Activated CD4-positive, alpha-beta T cell treated with anti-CD3 and anti-CD28 coated beads, Interleukin-2, amount 50 U/mL, for 16 hours (primary cell): Measurements from ENCODE around the gene PPP4C.

Source experiments
- DNase-seq: peaks from one replicate; pipeline ENCODE4 v3.0.0-alpha.2; 2020

The PPP4C gene

GRCh38 chr16:30060346-30060745, 15.4 kb upstream of the PPP4C start:
- no peak for DNase-seq

GRCh38 chr16:30060836-30061554, 14.8 kb upstream of the PPP4C start:
- no peak for DNase-seq

GRCh38 chr16:30063278-30063892, 12.4 kb upstream of the PPP4C start:
- DNase-seq, result no peak

GRCh38 chr16:30063893-30064728, 11.7 kb upstream of the PPP4C start:
- DNase-seq, result peak; percentile 85

GRCh38 chr16:30064729-30065101, 11.1 kb upstream of the PPP4C start:
- DNase-seq, result no peak

- DNase-seq, result peak; percentile 98
Observed at GRCh38 chr16:30065102-30065942, 10.5 kb upstream of the PPP4C start, which contains the start of gene ALDOA. ALDOA (plus strand) TSS chr16:30065760; CDS start chr16:30066898, 1,138 bp downstream.

- no peak for DNase-seq
Observed at GRCh38 chr16:30065943-30066760, 9.6 kb upstream of the PPP4C start.

GRCh38 chr16:30066761-30067583, 8.8 kb upstream of the PPP4C start:
- DNase-seq, result no peak

GRCh38 chr16:30067584-30067916, 8.2 kb upstream of the PPP4C start:
- DNase-seq, result no peak

GRCh38 chr16:30068333-30068732, 7.5 kb upstream of the PPP4C start:
- DNase-seq, result no peak

GRCh38 chr16:30068750-30069610, 6.8 kb upstream of the PPP4C start:
- peak; percentile 50 for DNase-seq

GRCh38 chr16:30069611-30070462, 6.0 kb upstream of the PPP4C start:
- DNase-seq, result no peak

- DNase-seq, result no peak
Observed at GRCh38 chr16:30070490-30070889, 5.3 kb upstream of the PPP4C start.

- no peak for DNase-seq
Observed at GRCh38 chr16:30076276-30076791, 540 bp downstream of the PPP4C start.

- DNase-seq, result no peak
Observed at GRCh38 chr16:30077656-30078055, 1.9 kb downstream of the PPP4C start.

GRCh38 chr16:30078744-30079143, 3.0 kb downstream of the PPP4C start:
- no peak for DNase-seq

- no peak for DNase-seq
Observed at GRCh38 chr16:30079480-30079879, 3.7 kb downstream of the PPP4C start.

- no peak for DNase-seq
Observed at GRCh38 chr16:30082545-30083090, 6.8 kb downstream of the PPP4C start.
